ENCODE results near the gene SRP19. TPM values are rescaled to one million over a fixed set of nuclear protein-coding genes. Genes with fewer than 3 reads are reported as not detected.

The SRP19 gene
- total and polyA plus RNA-seq, 2 of the 8 experiments (the other 6 are each of a cell fraction or from before 2014, with no cell fraction given), result 27.5 to 79.9 TPM

GRCh38 chr5:112902561-112902960 is 41.5 kb downstream of the SRP19 start:
- WGBS, 2 experiments (ENCODE audit: extremely low coverage in 1 of 2, insufficient coverage in 1 of 2, insufficient read length in 1 of 2, insufficient replicate concordance in 2 of 2, low coverage in 1 of 2, low lambda C conversion rate in 2 of 2, missing lambda C conversion rate in 1 of 2), result 92% methylated on average over 3 of the region's 3 CpGs; no CpG with 5 or more reads in 1 of the 2 experiments
- H3K4ac ChIP-seq (replicated peaks; ENCODE audit: insufficient read length, low read depth, low read length), result no peak overlapping the region
- CTCF ChIA-PET (ENCODE audit: partially characterized antibody), result interaction anchor here (0.9 to 2.5 kb wide), 3 partner anchors 9 to 525 kb away, joined by 4 to 7 read pairs (median 5); partner anchors contain the start of gene REEP5
- H2AFZ ChIP-seq (ENCODE audit: low read length), result no peak overlapping the region
- H3K14ac ChIP-seq (ENCODE audit: insufficient read length), result no peak overlapping the region
- H3K27me3 ChIP-seq (replicated peaks in 1 of 4; ENCODE audit: control insufficient read depth in 3 of 4, extremely low read depth in 1 of 4, insufficient read depth in 3 of 4, low read length in 3 of 4), result no peaks in the 10 kb centered on the region
- H4K8ac ChIP-seq (ENCODE audit: extremely low read depth, insufficient read depth, low read length), result no peak overlapping the region
- no peak overlapping the region for H2BK20ac ChIP-seq (ENCODE audit: low read length)
- no peak overlapping the region for H3K23ac ChIP-seq (ENCODE audit: insufficient read length)
- H3K4me1 ChIP-seq (replicated peaks in 1 of 4; ENCODE audit: control insufficient read depth in 3 of 4, insufficient read depth in 4 of 4, low read length in 3 of 4), result no peaks in the 10 kb centered on the region
- POLR2A ChIA-PET (ENCODE audit: partially characterized antibody), result interaction anchor here (0.7 to 1.9 kb wide), 5 partner anchors 9 to 76 kb away, joined by 3 to 5 read pairs (median 5); partner anchors contain the start of gene REEP5
- H3K18ac ChIP-seq (ENCODE audit: extremely low read depth, low read length), result no peak overlapping the region
- H2AK5ac ChIP-seq (ENCODE audit: low read depth, low read length), result no peak overlapping the region
- FAIRE-seq (no peak), DNase-seq (ENCODE audit: low read depth in 1 of 2, low spot score in 2 of 2) (no peak)
- H3K27ac ChIP-seq (ENCODE audit: low read depth, low read length), result no peak overlapping the region
- no peaks in the 10 kb centered on the region for H3K23me2 ChIP-seq (ENCODE audit: low read depth, low read length)
- H2BK120ac ChIP-seq (replicated peaks; ENCODE audit: low read depth, low read length), result no peak overlapping the region
- no peaks in the 10 kb centered on the region; the same call in 1 of the 2 replicates for H3K79me1 ChIP-seq (ENCODE audit: low read depth, low read length)
- no peak overlapping the region for H3K4me2 ChIP-seq (ENCODE audit: insufficient read depth in 1 of 2, low read depth in 2 of 2, low read length in 2 of 2)
- no peak overlapping the region for H2BK5ac ChIP-seq (ENCODE audit: low read depth, low read length)
- peaks cover 0 to 2% of the 10 kb centered on the region in 2 experiments; a peak in 1 of 4 replicates for H3K79me2 ChIP-seq (ENCODE audit: control insufficient read depth in 1 of 2, insufficient read depth in 2 of 2, low read length in 2 of 2)
- H4K5ac ChIP-seq (ENCODE audit: insufficient read length, low read depth, low read length), result no peak overlapping the region
- H3K4me3 ChIP-seq (ENCODE audit: extremely low read depth in 1 of 4, insufficient read depth in 2 of 4, low read depth in 3 of 4, low read length in 4 of 4), result no peak overlapping the region
- H2BK15ac ChIP-seq (ENCODE audit: low read length), result no peak overlapping the region
- no peaks in the 10 kb centered on the region for H3K9me3 ChIP-seq (ENCODE audit: insufficient read depth in 2 of 2, low read depth in 1 of 2, low read length in 1 of 2)
- TF ChIP-seq SUZ12 (IDR thresholded peaks at IDR 0.05; ENCODE audit: low read length) (no peak), GTF2F1 (IDR thresholded peaks at IDR 0.05; ENCODE audit: borderline replicate concordance, low read depth, low read length) (no peak), USF2 (IDR thresholded peaks at IDR 0.05; ENCODE audit: low read length) (no peak), HDAC2 (IDR thresholded peaks at IDR 0.05; ENCODE audit: borderline replicate concordance in 1 of 2, low read depth in 2 of 2, low read length in 2 of 2) (no peak), ZNF274 (IDR thresholded peaks at IDR 0.05; ENCODE audit: borderline replicate concordance, extremely low read depth, low read length) (no peak), RBBP5 (IDR thresholded peaks at IDR 0.05; ENCODE audit: borderline replicate concordance, low read depth, low read length) (no peak), ATF2 (IDR thresholded peaks at IDR 0.05; ENCODE audit: low read length) (no peak), CREB1 (IDR thresholded peaks at IDR 0.05) (no peak)
- H4K91ac ChIP-seq (replicated peaks; ENCODE audit: insufficient read length, low read length), result no peak overlapping the region
- no peak overlapping the region for H2BK12ac ChIP-seq (ENCODE audit: low read depth, low read length)
- no peak overlapping the region for H3K9ac ChIP-seq (replicated peaks in 1 of 4; ENCODE audit: extremely low read depth in 1 of 4, low read depth in 3 of 4, low read length in 3 of 4)
- H3K36me3 ChIP-seq (ENCODE audit: control insufficient read depth in 2 of 4, insufficient read depth in 4 of 4, low read length in 3 of 4), result peaks cover 0 to 21% (median 2%) of the 10 kb centered on the region in 4 experiments; a peak in 4 of 8 replicates
- H4K20me1 ChIP-seq (replicated peaks in 1 of 2; ENCODE audit: control insufficient read depth in 1 of 2, insufficient read depth in 2 of 2, low read length in 2 of 2), result peaks cover 0 to 2% of the 10 kb centered on the region in 2 experiments
- no peak overlapping the region for H3K56ac ChIP-seq (replicated peaks; ENCODE audit: insufficient read length, low read depth, low read length)
